Endometrial microvascular endothelial cells (primary cell): ENCODE results near the gene CTCFL. TPM values are rescaled to one million over a fixed set of nuclear protein-coding genes. Genes with fewer than 3 reads are reported as not detected.
"Not testable (repeated sequence)": the region's sequence is repeated elsewhere in the genome, so short reads cannot be mapped to it uniquely, and the experiment has no call there.

Source experiments
- in situ Hi-C: cut with HindIII; loops from 2 replicates; pipeline ENCODE4 v1.10.0; 2017; ENCODE audit warnings: low sequenced_read_pairs, low pct_unique_long_range_greater_than_20kb; ENCODE audit errors: inconsistent ontology term
- total RNA-seq: library from RNA; depleted of rRNA; stranded (reverse); fragments of >200 nt; gene quantifications from one replicate; pipeline ENCODE4 v1.2.3, GENCODE V29; 2015; ENCODE audit errors: inconsistent ontology term

The CTCFL gene
- total RNA-seq, 1 donor from 2014 or later = not detected

DNA sequence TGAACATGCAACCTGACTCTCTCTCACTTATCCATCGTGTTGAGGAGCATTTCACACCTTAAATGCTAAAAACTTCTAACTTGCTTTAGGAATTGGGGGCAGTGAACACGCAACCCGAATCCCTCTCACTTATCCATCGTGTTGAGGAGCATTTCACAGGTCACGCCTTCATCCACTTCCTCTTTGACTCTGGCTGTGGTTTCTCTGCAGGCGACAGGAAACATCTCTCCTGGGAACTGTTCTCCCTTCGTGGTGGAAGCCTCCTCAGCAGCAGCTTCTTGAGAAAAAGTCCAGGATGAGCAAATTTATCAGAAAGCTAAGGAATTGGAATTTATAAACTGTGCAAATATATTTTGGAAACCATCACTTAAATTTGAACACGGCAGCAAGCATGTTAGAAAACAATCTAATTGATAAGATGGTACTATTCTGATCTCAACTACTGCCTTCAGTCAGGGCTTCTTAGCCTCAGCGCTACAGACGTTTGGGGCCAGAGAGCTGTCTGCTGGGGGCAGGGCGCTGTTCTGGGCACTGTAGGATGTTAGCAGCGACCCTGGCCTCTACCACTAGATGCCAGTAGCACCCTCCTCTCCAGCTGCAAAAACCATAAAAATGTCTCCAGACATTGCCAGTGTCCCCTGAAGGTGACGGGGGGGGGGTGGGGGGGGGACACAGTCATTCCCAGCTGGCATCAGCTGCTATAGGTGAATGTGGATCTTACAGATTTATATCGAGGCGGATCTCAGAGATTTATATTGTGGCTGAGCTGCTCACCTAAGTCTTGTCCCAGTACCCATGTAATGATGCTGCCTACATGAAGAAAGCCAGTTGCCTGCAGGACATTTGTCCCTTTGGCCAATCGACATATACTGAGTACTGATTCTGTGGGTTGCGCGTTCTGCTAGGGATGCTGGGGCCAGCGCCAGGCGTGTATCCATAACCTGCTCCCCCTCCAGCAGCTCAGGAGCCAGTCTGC, 26.2 kb downstream of the CTCFL start:
- in situ Hi-C loops = loop anchor here (10.0 kb wide), 1 partner anchor 124 kb away; no protein-coding TSS in a partner anchor

GRCh38 chr20:57496592-57496991, 28.3 kb downstream of the CTCFL start:
- in situ Hi-C loops = loop anchor here (10.0 kb wide), 1 partner anchor 122 kb away; no protein-coding TSS in a partner anchor

DNA sequence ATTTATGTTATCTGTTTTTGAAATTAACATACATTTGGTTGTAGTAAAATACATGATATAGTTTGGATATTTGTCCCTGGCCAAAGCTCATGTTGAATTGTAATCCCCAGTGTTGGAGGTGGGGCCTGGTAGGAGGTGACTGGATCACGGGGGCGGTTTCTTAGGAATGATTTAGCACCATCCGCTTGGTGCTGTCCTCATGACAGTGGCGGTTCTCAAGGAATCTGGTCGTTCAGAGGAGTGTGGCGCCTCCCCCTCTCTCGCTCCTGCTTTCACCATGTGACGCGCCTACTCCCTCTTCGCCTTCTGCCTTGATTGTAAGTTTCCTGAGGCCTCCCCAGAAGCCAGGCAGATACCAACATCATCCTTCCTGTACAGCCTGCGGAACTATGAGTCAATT, 29.0 kb downstream of the CTCFL start:
- in situ Hi-C loops = loop anchor here (10.0 kb wide), 1 partner anchor 121 kb away; no protein-coding TSS in a partner anchor

DNA sequence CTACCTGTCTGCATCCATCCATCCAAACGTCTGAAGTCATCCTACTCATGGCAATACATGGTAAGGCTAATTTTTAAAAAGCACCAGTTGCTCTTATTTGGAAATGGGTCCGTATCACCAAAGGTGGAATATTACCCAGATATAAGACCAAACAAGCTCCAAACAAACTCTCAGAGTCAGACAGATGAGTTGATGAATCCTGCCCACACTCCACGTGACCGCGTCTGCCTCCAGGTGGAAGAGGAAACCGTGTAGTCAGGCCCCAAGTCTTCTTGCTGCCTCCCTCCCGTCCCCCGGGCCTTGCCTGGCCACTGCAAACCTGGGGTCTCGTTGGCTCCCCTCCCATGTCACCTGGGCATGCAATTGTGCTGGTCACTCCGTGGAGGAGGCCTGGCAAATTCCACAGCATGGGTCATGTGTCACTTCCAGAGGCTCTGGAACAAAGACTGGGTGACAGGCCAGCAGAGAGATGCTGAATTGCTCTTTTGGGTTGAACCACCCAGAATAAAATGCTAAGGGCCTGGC, 31.8 kb downstream of the CTCFL start:
- in situ Hi-C loops = loop anchor here (10.0 kb wide), 1 partner anchor 118 kb away; no protein-coding TSS in a partner anchor

DNA sequence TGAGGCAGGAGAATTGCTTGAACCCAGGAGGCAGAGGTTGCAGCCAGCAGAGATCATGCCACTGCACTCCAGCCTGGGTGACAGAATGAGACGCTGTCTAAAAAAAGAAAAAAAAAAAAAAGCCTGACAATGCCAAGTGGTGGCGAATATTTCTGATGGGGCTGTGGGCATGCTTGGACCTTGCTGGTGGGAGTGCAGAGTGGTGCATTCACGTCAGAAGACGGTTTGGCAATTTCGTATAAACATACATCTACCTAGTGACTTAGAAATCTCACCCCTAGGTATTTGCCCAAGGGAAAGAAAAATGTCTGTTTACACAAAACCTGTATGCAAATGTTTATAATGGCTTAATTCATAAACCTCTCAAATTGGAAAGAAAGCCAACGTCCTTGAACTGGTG, 33.6 kb downstream of the CTCFL start:
- in situ Hi-C loops = loop anchor here (10.0 kb wide), 1 partner anchor 117 kb away; no protein-coding TSS in a partner anchor

DNA sequence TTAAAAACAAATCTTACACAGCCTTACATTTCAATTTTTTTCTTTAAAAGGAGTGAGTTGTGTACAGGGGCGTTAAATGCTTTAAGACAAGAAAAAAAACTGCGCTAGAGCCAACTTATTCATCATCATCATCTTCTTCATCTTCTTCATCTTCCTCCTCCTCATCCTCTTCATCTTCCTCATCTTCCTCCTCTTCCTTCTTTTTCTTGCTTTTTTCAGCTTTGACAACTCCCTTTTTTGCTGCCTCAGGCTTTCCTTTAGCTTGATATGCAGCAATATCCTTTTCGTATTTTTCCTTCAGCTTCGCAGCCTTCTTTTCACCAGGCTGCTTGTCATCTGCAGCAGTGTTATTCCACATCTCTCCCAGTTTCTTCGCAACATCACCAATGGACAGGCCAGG, 36.7 kb downstream of the CTCFL start:
- in situ Hi-C loops = not testable (repeated sequence)

DNA sequence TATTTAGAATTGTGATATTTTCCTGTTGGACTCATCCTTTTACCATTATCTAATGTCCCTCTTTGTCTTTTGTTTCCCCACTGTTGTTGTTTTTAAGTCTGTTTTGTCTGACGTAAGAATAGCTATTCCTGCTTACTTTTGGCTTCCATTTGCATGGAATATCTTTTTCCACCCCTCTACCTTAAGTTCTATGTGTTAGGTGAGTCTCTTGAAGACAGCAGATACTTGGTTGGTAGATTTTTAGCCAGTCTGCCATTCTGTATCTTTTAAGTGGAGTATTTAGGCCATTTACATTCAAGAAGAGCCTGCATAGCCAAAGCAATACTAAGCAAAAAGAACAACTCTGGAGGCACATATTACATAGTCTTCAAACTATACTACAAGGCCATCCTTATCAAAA, 39.2 kb downstream of the CTCFL start:
- in situ Hi-C loops = no loop called here

DNA sequence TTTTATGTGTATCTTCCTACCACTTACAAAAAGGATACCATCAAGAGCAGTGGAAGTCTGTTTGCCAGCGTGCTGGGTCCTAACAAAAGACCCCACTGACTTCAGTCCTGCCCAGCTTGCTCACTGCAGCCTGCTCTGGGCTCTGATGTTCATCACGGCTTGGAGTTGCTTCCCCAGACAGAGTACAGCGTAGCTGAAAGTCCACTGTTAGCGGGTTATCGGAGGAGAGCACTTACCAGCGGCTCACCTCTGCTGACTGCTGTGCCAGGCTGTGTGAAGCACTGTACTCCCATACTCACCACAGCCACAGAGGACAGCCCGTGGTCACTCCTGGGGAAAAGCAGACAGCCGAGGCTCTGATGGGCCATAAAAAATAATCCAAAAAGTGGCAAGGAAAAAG, 40.2 kb downstream of the CTCFL start:
- in situ Hi-C loops = no loop called here

GRCh38 chr20:57483287-57484050, 41.5 kb downstream of the CTCFL start:
- in situ Hi-C loops = no loop called here

DNA sequence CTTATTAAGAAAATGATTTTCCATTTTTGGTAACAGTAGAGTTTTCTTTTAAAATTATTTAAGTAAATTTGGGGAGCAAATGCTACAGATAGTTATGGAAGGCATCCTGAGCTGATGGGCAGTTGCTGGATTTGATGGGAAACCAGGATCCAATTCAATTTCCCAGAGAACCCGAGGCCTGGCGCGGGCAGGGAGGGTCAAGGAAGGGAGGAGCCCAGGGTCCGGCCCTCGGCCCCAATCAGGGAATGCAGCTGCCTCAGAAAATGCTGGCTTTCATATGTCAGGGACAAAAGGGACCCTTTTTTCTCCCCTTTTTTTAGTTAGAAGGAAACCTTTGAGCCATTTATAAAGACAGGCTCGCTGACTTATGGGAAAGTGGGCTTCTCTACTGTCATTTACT, 42.1 kb downstream of the CTCFL start:
- in situ Hi-C loops = no loop called here

- in situ Hi-C loops = no loop called here
Observed at GRCh38 chr20:57482148-57482547, 42.8 kb downstream of the CTCFL start.

DNA sequence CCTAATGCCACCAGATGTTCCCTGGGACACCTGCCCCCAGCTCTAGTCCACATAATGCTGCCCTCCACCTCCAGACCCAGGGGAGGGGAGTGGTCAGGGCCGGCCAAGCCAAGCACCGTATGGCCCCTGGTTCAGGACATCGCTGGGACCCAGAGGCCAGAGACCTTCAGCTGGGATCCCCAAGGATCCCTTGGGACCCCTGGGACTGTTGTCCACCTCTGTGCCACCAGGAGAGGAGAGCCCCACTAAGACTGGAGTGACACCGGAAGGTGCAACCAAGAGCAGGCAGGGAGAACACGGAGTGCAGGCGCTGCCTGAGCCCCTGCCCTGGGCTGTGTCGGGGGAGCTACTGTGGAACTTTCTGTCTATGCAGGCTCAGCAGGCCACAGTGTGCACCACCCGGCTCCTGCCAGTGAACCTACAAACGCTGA, 43.6 kb downstream of the CTCFL start:
- in situ Hi-C loops = no loop called here

DNA sequence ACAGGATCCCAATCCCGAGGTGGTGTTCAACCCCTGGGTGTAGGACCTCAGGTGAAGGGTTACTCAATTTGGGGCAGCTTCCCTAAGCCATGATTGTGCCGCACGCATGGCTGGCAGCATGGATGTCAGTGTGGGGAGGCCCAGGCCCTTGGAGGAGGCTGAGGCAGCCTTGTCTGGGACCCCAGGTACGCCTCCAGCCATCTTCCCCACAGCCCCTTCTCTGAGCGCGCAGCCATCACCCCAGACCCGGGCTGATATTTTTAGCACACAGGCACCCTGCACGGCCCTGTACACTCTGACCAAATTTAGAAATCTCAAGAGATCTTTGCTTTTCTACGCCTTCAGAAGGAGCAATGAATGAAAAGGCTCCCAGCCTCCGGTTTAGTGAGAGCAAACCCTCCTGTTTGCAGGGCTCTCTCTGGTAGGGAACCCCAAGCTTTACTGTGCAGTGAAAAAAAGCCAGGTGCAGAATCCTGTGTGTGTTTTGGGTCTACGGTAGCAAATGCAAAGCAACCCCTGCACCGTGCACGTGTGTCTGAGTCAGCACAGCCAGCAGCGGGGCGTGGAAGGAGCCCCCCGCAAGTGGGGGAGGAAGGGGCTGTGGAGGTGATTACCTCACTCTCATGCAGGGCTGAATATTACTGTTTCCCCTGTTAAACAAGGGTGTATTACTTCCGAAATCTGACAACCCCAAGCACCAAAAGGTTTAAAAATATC, 44.3 kb downstream of the CTCFL start:
- in situ Hi-C loops = no loop called here

DNA sequence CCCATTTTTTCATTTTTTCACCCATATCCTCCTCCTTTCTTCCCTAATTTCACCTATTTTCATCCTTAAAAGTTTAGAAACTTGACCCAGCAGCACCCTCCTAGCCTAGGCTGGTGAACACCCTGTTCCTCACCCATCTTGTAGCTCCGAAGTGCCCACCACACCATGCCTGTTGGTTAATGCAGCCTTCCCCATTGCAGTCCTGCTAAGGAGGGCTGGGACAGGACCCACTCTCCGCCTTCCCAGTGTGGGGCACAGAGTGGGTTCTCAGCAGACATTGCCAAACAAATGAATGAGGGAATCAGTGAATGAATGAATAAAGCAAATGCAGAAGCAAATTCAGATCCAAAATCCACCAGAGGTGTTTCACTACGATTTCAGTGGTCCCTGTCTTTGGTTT, 45.7 kb downstream of the CTCFL start:
- in situ Hi-C loops = no loop called here

DNA sequence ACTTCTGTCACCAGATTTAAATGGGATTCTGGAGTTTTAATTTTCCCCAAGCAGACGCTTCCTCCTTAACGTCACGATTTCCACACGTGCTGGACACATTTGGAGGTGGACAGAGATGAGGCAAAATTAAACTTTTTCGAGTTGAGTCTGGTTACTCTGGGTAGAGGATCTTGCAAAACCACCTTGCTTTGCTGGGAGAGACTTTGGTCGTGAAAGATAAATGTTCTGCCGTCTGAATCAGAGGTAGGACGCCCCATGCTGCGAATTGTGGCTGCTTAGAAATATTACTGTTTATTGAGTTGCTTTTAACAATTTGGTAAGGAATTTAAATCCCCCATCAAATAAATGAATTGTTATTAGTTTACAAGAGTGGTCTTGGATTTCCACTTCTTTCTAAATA, 46.8 kb downstream of the CTCFL start:
- in situ Hi-C loops = no loop called here

DNA sequence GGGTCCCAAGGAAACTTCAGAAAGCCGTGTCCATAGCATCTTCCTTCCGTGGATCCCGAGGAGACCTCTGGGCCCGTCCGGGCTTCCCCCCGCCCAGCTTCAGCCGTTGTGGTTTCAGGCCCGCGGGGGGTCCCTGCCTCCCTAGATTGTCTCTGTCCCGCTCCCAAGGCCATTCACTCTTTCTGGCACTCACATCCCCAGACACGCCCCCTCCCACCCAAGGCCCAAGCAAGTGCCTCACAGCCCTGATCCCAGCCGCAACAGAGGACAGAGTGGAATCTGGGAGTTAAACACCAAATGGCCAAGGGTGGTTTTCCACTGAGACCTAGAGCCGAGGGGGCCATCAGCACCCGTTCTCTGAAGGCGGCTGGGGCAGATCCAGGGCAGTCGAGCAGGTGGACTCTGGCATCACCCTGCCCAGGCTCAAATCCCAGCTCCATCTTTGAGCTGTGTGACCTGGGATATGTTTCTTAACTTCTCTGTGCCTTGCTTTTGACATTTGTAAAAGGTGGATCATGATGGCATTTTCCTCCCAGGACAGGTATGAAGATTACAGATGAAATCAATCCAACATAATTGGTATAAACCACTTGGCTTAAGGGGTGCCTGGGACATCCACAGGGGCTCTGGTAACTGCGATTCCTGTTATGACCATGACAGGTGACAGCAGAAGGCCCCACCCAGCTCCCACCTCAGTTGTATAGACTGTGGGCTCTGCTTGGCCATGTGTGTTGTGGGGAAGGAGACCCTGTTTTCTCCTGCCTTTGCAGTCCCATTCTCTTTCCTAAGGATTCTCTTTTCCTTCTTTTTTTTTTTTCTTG, 48.1 kb downstream of the CTCFL start:
- in situ Hi-C loops = no loop called here

DNA sequence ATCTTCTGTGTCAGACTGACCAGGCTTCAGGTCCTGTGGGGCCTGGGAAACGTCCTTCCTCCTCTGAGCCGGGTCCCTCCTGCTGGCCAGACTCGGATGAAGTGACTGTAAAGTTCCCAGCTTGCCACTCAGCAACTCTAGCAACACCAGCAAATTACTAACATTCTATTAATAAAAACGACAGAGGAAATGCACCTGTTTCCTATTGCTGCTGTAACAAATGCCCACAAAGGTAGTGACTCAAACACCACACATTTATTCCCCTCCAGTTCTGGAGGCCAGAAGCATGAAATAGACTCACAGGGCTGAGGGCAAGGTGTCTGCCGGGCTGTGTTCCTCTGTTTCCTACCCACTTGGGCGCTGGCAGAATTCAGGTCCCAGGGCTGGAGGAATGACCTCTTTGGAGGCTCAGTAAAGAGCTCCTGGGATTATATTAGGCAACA, 48.8 kb downstream of the CTCFL start:
- in situ Hi-C loops = no loop called here
